HG02678 (cell line): ENCODE measurements around the gene CSF2RB.

Experiments used
- ATAC-seq: cut with Tn5 transposase; IDR thresholded peaks from one replicate; pipeline ENCODE4 v1.9.1; 2021; ENCODE audit warnings: mild to moderate bottlenecking, moderate library complexity; ENCODE audit not compliant: unreplicated experiment

Gene CSF2RB

GRCh38 chr22:36934418-36935312 is 21.2 kb downstream of the CSF2RB start:
- ATAC-seq: no peak

- no peak for ATAC-seq
Observed at GRCh38 chr22:36935313-36935610, 21.8 kb downstream of the CSF2RB start.

GRCh38 chr22:36935694-36936093 is 22.3 kb downstream of the CSF2RB start:
- ATAC-seq: no peak

- no peak for ATAC-seq
Observed at GRCh38 chr22:36936362-36937116, 23.1 kb downstream of the CSF2RB start.

GRCh38 chr22:36937319-36938027 is 24.0 kb downstream of the CSF2RB start:
- ATAC-seq: no peak

- no peak for ATAC-seq
Observed at GRCh38 chr22:36938028-36938425, 24.6 kb downstream of the CSF2RB start.

- ATAC-seq: no peak
Observed at GRCh38 chr22:36938886-36939285, 25.5 kb downstream of the CSF2RB start.

GRCh38 chr22:36940676-36941075 is 27.2 kb downstream of the CSF2RB start:
- no peak for ATAC-seq

- ATAC-seq: no peak
Observed at GRCh38 chr22:36942556-36942955, 29.1 kb downstream of the CSF2RB start.

- ATAC-seq: no peak
Observed at GRCh38 chr22:36946421-36947158, 33.2 kb downstream of the CSF2RB start.

- no peak for ATAC-seq
Observed at GRCh38 chr22:36948273-36949225, 35.1 kb downstream of the CSF2RB start.

- ATAC-seq: no peak
Observed at GRCh38 chr22:36950797-36951590, 37.6 kb downstream of the CSF2RB start.

- no peak for ATAC-seq
Observed at GRCh38 chr22:36951746-36952145, 38.3 kb downstream of the CSF2RB start.

GRCh38 chr22:36953239-36954080 is 40.0 kb downstream of the CSF2RB start:
- no peak for ATAC-seq

GRCh38 chr22:36954251-36955014 is 41.0 kb downstream of the CSF2RB start:
- ATAC-seq: no peak

GRCh38 chr22:36955691-36956090 is 42.3 kb downstream of the CSF2RB start:
- ATAC-seq: no peak

- no peak for ATAC-seq
Observed at GRCh38 chr22:36958366-36958765, 44.9 kb downstream of the CSF2RB start.
